Astrocyte (in vitro differentiated cells and primary cell): ENCODE results near the gene UBL4A.

Experiments
- EZH2 ChIP-seq: IDR thresholded peaks from 2 replicates; pipeline ENCODE4 v1.6.1; 2012; ENCODE audit warnings: mild to moderate bottlenecking, low read length, inconsistent platforms; ENCODE audit not compliant: insufficient read depth
- TF ChIP-seq, protein P1 (sequence below): IDR thresholded peaks from 2 replicates; pipeline ENCODE4 v1.5.1; 2011; ENCODE audit warnings: low read depth, mild to moderate bottlenecking, inconsistent platforms, low read length, moderate library complexity; ENCODE audit not compliant: insufficient read depth

DNA sequence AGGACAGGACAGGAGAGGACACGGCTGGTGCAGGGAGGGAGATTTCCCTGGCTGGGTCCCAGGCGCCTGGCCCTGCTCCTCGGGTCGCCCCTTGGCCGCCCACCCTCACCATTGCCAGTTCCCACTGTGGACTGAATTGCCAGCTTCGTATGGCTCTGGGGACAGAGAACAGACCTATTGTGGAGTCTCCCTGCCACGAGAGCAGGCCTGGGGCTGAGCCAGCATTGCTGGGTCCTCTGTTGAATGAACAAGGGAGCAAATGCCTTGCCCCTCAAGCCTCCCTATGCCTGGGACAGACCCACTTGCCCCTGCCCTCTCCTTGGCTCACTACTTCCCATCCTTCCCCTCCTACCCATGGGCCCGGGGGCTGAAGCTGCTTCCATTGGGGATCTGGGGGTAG, 24.0 kb downstream of the UBL4A start:
- TF ChIP-seq, protein P1, sequence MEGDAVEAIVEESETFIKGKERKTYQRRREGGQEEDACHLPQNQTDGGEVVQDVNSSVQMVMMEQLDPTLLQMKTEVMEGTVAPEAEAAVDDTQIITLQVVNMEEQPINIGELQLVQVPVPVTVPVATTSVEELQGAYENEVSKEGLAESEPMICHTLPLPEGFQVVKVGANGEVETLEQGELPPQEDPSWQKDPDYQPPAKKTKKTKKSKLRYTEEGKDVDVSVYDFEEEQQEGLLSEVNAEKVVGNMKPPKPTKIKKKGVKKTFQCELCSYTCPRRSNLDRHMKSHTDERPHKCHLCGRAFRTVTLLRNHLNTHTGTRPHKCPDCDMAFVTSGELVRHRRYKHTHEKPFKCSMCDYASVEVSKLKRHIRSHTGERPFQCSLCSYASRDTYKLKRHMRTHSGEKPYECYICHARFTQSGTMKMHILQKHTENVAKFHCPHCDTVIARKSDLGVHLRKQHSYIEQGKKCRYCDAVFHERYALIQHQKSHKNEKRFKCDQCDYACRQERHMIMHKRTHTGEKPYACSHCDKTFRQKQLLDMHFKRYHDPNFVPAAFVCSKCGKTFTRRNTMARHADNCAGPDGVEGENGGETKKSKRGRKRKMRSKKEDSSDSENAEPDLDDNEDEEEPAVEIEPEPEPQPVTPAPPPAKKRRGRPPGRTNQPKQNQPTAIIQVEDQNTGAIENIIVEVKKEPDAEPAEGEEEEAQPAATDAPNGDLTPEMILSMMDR = no peak
- no peak for TF ChIP-seq EZH2
